Measurements from ENCODE around the gene GRIK2.

The GRIK2 gene

DNA sequence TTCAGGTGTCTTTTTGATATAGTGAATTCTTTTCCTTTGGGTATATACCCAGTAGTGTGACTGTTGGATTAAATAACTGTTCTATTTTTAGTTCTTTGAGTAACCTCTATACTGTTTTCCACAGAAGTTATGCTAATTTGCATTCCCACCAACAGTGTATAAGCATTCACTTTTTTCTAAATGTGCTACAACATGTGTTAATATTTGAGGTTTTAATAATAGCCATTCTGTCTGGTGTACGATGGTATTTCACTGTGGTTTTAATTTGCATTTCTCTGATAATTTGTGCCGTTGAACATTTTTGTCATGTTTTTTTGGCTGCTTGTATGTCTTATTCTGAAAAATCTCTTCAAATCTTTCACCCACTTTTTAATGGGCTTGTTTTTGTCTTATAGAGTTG is 563.5 kb downstream of the GRIK2 start:
- Mint-ChIP-seq H3K27ac (no peak overlapping the region), H3K27me3 (no peaks in the 10 kb centered on the region), H3K4me1 (ENCODE audit: low read depth) (no peaks in the 10 kb centered on the region), H3K36me3 (ENCODE audit: low read depth) (no peaks in the 10 kb centered on the region), H3K9me3 (peaks cover 16% of the 10 kb centered on the region), H3K4me3 (no peak overlapping the region)
- intact Hi-C loops (cut with micrococcal nuclease): no loop called here

DNA sequence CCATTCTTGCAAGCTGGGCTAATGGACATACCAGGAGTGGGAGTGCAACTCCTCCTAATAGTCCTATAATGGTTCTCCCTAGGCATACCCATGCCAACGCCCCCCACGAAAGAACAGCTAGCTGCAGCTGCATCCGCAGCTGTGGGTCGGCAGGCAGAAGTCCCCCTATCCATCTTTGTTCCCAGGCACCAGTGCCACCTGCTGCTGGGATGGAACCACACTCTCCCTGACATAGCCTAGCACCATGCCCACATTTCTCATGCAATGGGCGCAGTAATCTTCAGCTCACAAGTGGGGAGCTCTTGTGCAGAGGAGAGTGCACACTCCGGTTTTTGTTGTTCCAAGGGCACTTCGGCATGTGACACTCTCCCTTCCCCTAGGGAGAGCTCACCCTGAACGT is 567.8 kb downstream of the GRIK2 start:
- intact Hi-C loops (cut with micrococcal nuclease): no loop called here
- Mint-ChIP-seq H3K4me1 (ENCODE audit: low read depth) (no peaks in the 10 kb centered on the region), H3K36me3 (ENCODE audit: low read depth) (no peaks in the 10 kb centered on the region), H3K4me3 (no peak overlapping the region), H3K27me3 (no peaks in the 10 kb centered on the region), H3K27ac (no peak overlapping the region), H3K9me3 (peaks cover 29% of the 10 kb centered on the region)

DNA sequence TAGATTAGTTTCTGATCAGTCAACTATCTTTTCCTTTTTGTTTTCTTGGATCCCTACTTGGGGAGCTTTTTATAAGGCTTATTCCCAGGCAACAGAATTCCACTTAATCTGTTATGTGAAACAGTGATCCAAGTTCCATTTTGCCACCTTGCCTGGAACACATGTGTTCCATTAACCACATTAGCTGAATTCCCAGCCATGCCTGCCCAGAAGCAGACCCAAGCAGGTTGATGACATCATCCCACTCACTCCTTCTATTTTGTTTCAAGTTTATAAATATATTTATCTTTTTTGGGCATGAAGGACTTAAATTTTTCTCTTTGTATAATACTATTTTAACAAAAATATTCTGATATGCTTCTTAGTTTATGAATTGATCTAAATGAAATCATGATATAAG is 587.4 kb downstream of the GRIK2 start:
- Mint-ChIP-seq H3K9me3 (no peaks in the 10 kb centered on the region), H3K36me3 (ENCODE audit: low read depth) (no peaks in the 10 kb centered on the region), H3K27ac (no peak overlapping the region), H3K27me3 (no peaks in the 10 kb centered on the region), H3K4me3 (no peak overlapping the region), H3K4me1 (ENCODE audit: low read depth) (no peaks in the 10 kb centered on the region)
- intact Hi-C loops (cut with micrococcal nuclease): no loop called here

DNA sequence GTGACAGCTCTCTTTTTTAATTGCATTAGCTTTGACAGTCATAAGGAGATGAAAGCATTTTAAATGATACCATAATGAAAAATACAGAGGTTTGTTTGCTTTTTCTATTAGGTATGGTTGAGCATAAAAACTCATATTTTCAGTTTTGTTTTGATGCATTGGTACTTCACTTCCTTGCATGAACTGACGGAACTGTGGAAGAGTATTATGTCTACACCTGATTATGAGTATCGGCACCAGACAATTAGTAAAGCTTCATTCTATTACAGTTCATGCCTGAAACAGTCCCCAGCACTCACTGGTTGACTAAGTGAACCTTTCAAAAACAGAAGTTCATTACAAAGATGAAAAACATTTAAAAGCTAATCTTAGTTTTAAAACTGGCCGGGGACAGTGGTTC is 593.0 kb downstream of the GRIK2 start:
- Mint-ChIP-seq H3K4me3 (no peak overlapping the region), H3K27me3 (no peaks in the 10 kb centered on the region), H3K9me3 (no peaks in the 10 kb centered on the region), H3K4me1 (ENCODE audit: low read depth) (no peaks in the 10 kb centered on the region), H3K27ac (no peak overlapping the region), H3K36me3 (ENCODE audit: low read depth) (no peaks in the 10 kb centered on the region)
- intact Hi-C loops (cut with micrococcal nuclease): no loop called here

DNA sequence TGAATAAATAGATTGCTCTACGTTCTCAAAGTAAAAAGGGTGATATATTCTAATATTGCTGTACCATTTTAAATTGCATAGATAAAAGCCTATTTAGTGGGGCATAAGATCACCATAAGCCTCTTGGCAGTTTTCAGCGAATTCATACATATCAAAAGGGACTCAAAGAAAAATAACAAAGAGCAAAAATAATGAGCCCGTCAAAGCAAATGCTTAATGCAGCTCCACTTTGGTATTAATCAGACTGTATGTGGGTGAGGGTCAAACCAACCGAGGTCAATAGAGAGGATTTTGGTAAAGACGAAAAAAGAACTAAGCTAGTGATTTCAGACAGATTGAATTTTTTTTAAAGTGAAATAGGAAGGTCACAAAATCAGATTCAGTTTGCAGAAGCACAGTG is 598.8 kb downstream of the GRIK2 start:
- no peak overlapping the region for H3K27ac Mint-ChIP-seq
- no peaks in the 10 kb centered on the region for H3K4me1 Mint-ChIP-seq (ENCODE audit: low read depth)
- intact Hi-C loops (cut with micrococcal nuclease): no loop called here
- no peaks in the 10 kb centered on the region for H3K27me3 Mint-ChIP-seq
- no peaks in the 10 kb centered on the region for H3K9me3 Mint-ChIP-seq
- no peak overlapping the region for H3K4me3 Mint-ChIP-seq
- no peaks in the 10 kb centered on the region for H3K36me3 Mint-ChIP-seq (ENCODE audit: low read depth)

DNA sequence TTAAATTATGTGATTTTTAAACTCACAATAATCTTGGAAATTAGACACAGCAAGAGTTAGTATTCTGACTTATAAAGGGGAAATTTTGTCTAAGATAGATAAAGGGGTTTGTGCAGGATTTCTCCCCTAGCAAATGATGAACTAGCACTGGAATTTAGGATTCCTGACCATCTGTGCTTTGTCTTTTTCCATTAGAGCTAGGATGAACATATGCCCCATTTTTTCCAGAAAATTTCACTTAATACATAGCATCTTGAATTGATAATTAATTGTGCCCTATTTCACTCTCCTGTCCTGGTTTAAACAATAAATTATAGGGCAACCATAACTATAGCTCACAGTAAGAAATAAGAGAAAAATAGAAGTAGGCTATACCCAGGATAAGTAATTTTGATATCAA is 601.0 kb downstream of the GRIK2 start:
- H3K27ac Mint-ChIP-seq: no peak overlapping the region
- no peak overlapping the region for H3K4me3 Mint-ChIP-seq
- intact Hi-C loops (cut with micrococcal nuclease): no loop called here
- H3K4me1 Mint-ChIP-seq (ENCODE audit: low read depth): no peaks in the 10 kb centered on the region
- H3K36me3 Mint-ChIP-seq (ENCODE audit: low read depth): no peaks in the 10 kb centered on the region
- no peaks in the 10 kb centered on the region for H3K27me3 Mint-ChIP-seq
- no peaks in the 10 kb centered on the region for H3K9me3 Mint-ChIP-seq

DNA sequence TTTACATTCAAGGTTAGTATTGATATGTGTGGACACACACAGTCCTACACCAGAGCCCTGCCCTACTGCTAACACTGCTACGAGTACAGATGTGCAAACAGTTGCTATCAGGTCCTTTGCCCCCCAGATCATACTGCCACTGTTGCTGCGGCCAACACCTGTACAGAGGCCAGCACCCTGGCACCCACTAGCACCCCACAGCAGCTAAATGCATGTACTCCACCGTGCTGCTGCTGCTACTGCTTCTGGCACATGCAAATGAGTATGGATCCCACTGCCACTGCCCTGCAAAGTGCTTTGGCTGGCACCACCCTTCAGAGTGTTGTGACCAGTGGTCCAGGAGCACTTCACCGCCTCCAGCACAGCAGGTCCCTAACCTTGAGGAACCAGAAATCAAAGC is 621.9 kb downstream of the GRIK2 start:
- intact Hi-C loops (cut with micrococcal nuclease): no loop called here

DNA sequence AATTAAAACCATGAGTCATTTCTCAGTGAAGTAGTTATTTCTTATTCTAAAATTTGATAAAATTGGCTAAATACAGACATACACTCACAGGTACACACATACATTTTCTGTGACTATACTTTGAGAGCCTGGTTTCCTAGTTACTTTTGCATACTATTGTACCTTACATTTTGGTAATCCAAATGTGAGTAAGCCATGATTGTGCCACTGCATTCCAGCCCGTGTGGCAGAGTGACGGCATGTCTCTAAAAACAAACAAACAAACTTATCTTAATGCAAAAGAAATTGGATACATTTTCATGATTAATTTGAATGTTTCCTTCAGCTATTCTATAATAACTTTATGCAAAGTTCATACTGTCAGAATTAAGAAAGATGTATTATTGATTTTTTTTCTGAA is 628.8 kb downstream of the GRIK2 start:
- Mint-ChIP-seq H3K4me3 (no peak overlapping the region), H3K36me3 (ENCODE audit: low read depth) (no peaks in the 10 kb centered on the region)

More for the DNA sequence above, 621.9 kb downstream of the GRIK2 start:
- Mint-ChIP-seq H3K36me3 (ENCODE audit: low read depth) (no peaks in the 10 kb centered on the region), H3K27me3 (no peaks in the 10 kb centered on the region), H3K4me3 (no peak overlapping the region), H3K4me1 (ENCODE audit: low read depth) (no peaks in the 10 kb centered on the region), H3K27ac (no peak overlapping the region), H3K9me3 (peaks cover 21% of the 10 kb centered on the region)

DNA sequence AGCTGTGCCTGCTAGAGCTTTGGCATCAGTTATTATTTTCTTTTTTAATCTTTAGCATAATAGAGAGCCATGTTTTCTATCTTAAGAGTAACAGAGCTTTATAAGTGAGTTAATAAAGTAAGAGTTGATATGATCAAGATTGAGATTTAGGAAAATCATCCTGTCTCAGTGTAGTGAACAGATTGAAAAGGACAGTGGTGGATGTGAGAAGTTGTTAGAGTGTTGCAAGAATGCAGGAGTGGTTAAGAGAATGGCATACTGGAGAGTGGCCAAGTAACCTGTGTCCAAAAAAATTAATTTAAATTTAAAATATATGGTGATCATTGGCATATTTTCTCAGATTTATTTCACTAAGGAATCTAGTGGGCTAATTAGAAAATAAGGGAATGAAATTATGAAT is 629.3 kb downstream of the GRIK2 start:
- Mint-ChIP-seq H3K27me3 (no peaks in the 10 kb centered on the region), H3K36me3 (ENCODE audit: low read depth) (no peaks in the 10 kb centered on the region), H3K9me3 (no peaks in the 10 kb centered on the region), H3K27ac (no peak overlapping the region), H3K4me3 (no peak overlapping the region), H3K4me1 (ENCODE audit: low read depth) (no peaks in the 10 kb centered on the region)
- intact Hi-C loops (cut with micrococcal nuclease): no loop called here

More for the DNA sequence above, 628.8 kb downstream of the GRIK2 start:
- Mint-ChIP-seq H3K27ac (no peak overlapping the region), H3K4me1 (ENCODE audit: low read depth) (no peaks in the 10 kb centered on the region), H3K27me3 (no peaks in the 10 kb centered on the region), H3K9me3 (no peaks in the 10 kb centered on the region)
- intact Hi-C loops (cut with micrococcal nuclease): no loop called here

DNA sequence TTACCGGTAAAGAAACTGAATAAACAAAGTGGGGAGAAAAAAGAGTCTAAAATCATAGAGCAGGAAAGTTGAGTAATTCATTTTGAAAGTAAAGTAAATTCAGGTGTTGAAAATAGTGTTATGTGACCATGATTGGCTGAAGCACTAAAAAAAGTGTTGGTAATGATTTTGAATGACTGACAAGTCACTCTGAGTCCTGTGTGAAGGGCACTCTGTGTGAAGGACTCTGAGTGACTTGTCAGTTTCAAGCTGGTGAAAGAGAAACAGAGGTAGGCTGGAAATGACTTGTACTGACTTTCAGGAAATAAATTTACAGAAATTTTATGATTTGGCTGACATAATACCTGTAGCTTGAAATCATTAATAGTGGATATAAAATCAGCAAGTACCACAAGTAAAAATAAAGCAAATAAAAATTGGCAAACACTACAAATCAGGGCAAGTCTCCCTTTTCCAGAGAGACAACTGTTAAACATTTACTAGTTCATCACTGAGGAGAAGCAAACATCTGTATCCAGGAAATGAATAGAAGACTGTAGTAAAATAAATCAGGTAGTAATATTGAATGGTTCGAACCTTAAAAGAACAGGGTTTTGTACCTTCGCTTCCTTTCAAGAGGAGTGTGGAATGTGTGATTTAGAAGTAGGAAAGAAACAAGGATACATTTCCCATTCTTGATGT is 630.6 kb downstream of the GRIK2 start:
- intact Hi-C loops (cut with micrococcal nuclease): no loop called here
- Mint-ChIP-seq H3K4me1 (ENCODE audit: low read depth) (no peaks in the 10 kb centered on the region), H3K27me3 (no peaks in the 10 kb centered on the region), H3K9me3 (no peaks in the 10 kb centered on the region), H3K36me3 (ENCODE audit: low read depth) (no peaks in the 10 kb centered on the region), H3K4me3 (no peak overlapping the region), H3K27ac (no peak overlapping the region)

DNA sequence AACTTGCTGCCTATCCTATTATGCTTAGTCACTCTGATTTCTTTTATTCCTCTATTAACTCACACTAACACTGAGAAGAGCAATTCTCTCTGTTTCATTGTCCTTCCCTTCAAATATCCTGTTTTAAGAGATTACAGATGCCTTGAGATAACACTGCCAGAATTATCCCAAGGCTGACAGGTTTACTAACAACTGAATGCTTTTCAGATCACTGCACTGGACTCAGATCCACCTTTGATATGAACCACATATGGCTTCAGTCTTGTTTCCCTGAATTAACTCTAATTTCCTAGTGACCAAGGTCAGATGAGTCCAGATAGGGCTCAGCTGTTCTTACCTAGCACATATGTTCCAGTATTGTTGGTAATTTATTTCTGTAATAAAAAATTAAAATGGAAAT is 633.1 kb downstream of the GRIK2 start:
- intact Hi-C loops (cut with micrococcal nuclease): no loop called here
- H3K27ac Mint-ChIP-seq: no peak overlapping the region
- no peaks in the 10 kb centered on the region for H3K4me1 Mint-ChIP-seq (ENCODE audit: low read depth)
- no peaks in the 10 kb centered on the region for H3K36me3 Mint-ChIP-seq (ENCODE audit: low read depth)
- no peaks in the 10 kb centered on the region for H3K9me3 Mint-ChIP-seq
- no peak overlapping the region for H3K4me3 Mint-ChIP-seq
- no peaks in the 10 kb centered on the region for H3K27me3 Mint-ChIP-seq

DNA sequence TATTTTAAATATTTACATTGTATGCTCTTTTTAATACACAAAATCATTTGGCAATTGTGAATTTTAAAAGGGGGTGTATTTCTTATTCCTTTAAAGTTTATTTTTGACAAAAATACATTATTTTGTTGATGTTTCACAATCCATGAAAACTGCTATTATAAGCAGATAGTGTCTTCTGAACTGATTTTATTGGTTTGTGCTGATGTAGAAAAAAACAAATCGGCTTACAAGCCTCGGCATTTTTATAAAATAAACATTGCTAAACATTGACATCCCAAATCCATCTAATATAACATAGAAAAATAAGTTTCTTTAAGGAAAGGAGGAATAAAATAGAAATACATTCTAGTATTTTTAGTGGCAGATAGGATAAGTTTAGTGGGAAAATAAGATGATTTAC is 634.7 kb downstream of the GRIK2 start:
- no peak overlapping the region for H3K4me3 Mint-ChIP-seq
- H3K36me3 Mint-ChIP-seq (ENCODE audit: low read depth): no peaks in the 10 kb centered on the region
- H3K27me3 Mint-ChIP-seq: no peaks in the 10 kb centered on the region
- H3K27ac Mint-ChIP-seq: no peak overlapping the region
- H3K4me1 Mint-ChIP-seq (ENCODE audit: low read depth): no peaks in the 10 kb centered on the region
- H3K9me3 Mint-ChIP-seq: no peaks in the 10 kb centered on the region
- intact Hi-C loops (cut with micrococcal nuclease): no loop called here

DNA sequence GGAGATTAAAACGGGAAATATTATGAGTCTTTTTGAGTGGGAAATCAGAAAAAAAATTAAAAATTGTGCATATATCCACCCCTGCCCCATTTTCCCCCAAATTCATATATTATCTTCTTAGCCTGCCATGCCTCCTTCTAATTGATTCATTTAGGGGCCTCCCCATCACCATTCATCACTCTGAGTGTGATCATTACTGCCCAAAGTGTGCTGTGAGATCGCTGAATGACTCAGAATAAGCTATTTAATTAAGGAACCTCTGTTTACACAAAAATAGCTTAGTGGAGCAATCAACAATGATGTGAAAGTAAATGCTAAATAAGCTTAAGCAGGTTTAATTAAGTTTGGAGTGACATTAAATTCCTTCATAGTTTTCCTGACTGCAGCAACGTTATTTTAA is 645.5 kb downstream of the GRIK2 start:
- Mint-ChIP-seq H3K4me1 (ENCODE audit: low read depth) (no peaks in the 10 kb centered on the region), H3K36me3 (ENCODE audit: low read depth) (no peaks in the 10 kb centered on the region), H3K27me3 (no peaks in the 10 kb centered on the region), H3K4me3 (no peak overlapping the region), H3K9me3 (no peaks in the 10 kb centered on the region), H3K27ac (no peak overlapping the region)
- intact Hi-C loops (cut with micrococcal nuclease): no loop called here

DNA sequence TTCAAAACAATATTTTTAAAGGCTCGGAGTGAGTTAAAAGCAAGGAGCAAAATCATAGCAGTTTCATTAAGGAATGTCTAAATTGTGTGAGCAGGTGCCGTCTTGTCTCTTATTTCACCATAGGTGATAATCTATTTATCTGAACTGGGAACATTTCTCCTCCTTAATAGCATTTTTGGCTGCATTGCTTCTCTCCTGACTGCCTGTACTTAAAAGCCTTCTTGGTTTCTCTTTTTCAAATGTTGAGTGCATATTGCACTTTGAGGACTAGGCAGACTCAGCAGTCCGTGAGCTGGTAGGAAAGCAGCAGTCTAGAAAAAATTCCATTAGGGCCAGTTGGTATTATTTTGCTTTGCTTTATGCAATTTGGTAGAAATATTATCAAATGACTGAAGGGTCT is 645.9 kb downstream of the GRIK2 start:
- intact Hi-C loops (cut with micrococcal nuclease): no loop called here
- Mint-ChIP-seq H3K27ac (no peak overlapping the region), H3K27me3 (no peaks in the 10 kb centered on the region), H3K36me3 (ENCODE audit: low read depth) (no peaks in the 10 kb centered on the region), H3K4me1 (ENCODE audit: low read depth) (no peaks in the 10 kb centered on the region), H3K9me3 (peaks cover 4% of the 10 kb centered on the region), H3K4me3 (no peak overlapping the region)

DNA sequence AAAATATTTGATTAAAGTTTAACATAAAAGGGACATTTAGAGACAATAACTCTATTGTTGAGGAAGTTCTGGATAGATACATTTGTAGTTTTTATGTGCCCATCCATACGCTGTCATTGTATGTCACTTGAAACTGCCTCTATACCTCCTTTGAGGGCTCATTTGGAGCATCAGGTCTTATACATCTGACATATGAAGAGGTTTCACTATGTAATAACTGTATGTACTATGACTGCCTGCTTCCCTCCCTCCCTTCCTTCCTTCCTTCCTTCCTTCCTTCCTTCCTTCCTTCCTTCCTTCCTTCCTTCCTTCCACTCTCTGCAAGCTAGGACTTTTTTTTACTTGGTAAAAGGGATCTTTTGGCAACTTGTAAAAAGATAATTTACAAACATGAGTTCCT is 657.5 kb downstream of the GRIK2 start:
- no peaks in the 10 kb centered on the region for H3K27me3 Mint-ChIP-seq
- no peaks in the 10 kb centered on the region for H3K9me3 Mint-ChIP-seq
- intact Hi-C loops (cut with micrococcal nuclease): no loop called here
- H3K4me3 Mint-ChIP-seq: no peak overlapping the region
- no peaks in the 10 kb centered on the region for H3K4me1 Mint-ChIP-seq (ENCODE audit: low read depth)
- no peaks in the 10 kb centered on the region for H3K36me3 Mint-ChIP-seq (ENCODE audit: low read depth)
- H3K27ac Mint-ChIP-seq: no peak overlapping the region
